ENCODE measurements around the gene OR13C4. TPM values are rescaled to one million over a fixed set of nuclear protein-coding genes. Genes with fewer than 3 reads are reported as not detected.
"Not testable (repeated sequence)": the region's sequence is repeated elsewhere in the genome, so short reads cannot be mapped to it uniquely, and the experiment has no call there.

Gene OR13C4
- total RNA-seq, result not detected in 2 replicates

DNA sequence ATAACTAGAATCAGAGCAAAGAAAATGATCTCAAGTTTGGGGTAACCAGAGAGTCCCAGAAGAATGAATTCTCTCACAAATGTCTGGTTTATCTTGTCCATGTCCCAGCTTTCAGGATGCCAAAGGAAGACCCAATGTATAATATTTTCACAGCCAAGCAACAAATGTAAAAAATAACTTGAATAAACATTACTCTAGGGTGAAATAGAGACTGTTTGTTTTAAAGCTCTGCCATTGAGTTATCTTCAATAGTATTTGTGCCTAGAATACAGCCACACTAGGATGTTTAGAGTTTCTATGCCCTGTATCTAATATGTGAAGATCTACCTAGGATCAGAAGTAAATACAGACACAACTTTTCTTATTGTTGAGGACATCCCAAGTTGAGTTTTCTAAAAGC, at the start of gene OR13C4:
Gene OR13C4, minus strand, starts transcription at position 101 of the 400 bp plus-strand sequence. Its CDS starts 0 bp downstream, at position 101.
- no peak for DNase-seq (ENCODE audit: low read depth)

DNA sequence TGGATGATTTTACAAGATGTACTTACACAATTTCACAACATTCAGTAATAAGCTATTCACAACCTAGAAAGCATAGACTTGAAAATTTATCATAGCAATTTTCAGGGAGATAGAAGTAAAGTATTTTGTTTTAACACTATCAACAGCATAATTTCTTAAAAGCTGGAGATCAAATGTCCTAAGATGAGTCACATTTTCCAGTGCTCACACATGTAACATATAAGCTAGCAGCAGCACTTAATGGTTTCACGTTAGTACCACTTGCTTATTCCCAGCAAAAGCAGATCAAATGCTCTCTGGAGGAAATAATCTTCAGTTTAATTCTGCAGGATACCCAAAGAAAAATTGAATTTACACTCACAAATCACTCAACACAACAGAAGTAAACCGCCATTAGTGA, 48.4 kb upstream of the OR13C4 start:
- no peak for DNase-seq (ENCODE audit: low read depth)

DNA sequence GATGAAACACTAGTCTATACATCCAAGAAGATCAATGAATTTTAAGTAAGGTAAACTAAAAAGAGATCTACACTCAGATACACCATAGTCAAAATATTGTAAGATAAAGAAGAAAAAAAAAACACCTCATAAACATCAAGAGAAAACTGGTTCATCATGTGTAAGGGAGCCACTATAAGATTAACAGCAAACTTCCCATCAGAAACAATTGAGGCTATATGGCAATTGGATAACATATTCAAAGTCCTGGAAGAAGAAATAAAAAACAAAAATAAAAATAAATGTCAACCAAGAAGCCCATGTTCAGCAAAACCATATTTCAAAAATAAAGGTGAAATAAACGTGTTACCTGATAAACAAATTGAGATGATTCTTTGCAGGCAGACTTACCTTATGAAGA, 45.6 kb upstream of the OR13C4 start:
- no peak for DNase-seq (ENCODE audit: low read depth)

DNA sequence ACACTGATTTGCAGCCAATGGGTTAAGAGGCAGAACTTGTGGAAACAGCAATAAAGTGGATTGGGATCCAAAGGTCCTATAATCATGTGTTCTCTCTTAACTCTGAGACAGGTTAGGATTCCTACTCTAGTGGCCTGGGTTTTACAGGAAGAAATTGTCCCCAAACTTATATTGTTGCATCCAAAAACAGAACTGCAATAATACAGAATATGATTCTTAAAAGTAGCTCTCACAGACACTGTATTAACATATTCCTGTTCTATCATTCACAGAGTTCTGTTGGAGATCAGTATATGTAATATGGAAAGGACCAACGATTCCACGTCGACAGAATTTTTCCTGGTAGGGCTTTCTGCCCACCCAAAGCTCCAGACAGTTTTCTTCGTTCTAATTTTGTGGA, 41.9 kb upstream of the OR13C4 start, which contains the start of gene OR13C8:
Gene OR13C8, plus strand, starts transcription at position 301 of the 400 bp plus-strand sequence. Its CDS starts 0 bp downstream, at position 301.
- no peak for DNase-seq (ENCODE audit: low read depth)

DNA sequence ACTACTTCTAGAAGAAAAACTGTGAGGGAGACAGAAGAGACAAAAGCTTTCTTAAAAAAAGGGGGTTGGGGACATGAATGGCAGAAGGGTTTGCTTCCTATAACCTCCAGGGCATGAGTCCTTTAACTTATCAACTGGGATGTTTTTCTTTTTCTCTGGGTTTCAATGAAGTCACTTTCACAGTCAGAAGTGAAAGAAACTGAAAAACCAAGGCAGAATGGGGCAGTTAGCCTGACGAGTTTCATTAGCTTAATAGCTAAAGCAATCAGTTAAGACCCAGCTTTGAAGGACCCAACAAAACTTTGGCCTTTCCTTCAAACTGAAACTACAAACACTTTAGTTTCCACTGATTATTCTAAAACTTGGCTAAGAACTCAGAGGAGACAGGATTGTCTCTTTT, 37.3 kb upstream of the OR13C4 start:
- no peak for DNase-seq (ENCODE audit: low read depth)

DNA sequence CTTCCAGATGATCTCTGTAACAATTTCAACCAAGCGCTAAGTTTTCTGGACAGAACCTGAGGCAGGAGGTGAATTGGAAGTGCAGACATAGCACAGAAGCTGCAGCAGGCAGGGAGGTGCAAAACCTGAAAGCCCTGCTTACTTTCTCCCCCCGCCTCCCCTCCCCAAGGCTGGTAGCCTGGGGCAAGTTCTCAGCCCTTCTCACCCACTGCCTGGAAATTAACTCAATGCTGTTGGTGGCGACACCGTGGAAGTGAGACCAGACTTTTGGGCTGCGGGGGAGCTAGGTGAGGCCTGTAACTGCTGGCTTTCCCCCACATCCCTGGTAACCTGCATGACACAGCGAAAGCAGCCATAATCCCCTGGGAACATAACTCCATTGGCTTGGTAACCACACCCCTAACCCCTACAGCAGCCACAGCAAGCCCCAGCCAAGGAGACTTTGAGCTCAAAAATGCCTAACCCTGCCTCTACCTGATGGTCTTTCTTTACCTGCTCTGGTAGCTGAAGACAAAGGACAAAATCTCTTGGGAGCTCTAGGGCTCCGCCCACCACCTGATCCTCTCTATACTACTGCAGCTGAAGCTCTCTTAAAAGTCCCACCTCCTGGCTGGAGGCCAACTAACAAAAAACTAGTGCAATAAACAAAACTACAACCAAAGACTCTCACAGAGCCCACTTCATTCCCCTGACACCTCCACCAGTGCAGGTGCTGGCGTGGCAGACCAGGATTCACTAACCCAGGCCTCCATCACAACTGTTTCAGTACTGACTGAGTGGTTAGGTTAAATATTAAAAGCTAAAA, 30.0 kb upstream of the OR13C4 start:
- DNase-seq (ENCODE audit: low read depth), result no peak

DNA sequence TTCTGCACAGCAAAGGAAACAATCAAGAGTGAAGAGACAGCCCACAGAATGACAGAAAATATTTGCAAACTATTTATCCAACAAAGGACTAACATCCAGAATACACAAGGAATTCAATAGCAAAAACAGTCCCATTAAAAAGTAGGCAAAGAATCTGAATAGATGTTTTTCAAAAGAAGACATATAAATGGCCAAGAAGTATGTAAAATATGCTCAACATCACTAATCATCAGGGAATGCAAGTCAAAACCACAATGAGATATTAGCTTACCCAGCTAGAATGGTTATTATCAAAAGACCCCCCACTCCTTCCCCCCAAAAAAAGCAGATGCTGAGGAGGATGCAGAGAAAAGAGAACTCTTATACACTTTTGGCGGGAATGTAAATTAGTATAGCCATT, 28.5 kb upstream of the OR13C4 start:
- DNase-seq (ENCODE audit: low read depth), result no peak

DNA sequence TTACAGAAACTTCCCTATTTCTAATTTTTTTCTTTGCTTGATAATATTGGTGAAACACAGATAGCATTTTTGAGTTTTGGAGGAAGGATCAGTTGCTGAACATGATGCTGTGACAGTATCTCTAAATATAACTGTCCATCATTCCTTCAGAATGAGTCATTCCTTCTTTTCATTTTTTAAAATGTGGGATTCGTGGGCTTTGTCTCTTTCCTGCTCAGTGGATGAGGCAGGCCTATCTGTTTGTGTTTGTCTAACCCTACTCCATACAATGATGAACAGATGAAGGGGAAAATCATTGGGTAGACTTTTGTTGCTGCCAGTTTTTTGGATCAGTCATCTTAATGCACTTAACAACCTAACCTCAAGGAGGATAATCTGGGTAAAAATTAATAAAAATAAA, 26.3 kb upstream of the OR13C4 start:
- no peak for DNase-seq (ENCODE audit: low read depth)

DNA sequence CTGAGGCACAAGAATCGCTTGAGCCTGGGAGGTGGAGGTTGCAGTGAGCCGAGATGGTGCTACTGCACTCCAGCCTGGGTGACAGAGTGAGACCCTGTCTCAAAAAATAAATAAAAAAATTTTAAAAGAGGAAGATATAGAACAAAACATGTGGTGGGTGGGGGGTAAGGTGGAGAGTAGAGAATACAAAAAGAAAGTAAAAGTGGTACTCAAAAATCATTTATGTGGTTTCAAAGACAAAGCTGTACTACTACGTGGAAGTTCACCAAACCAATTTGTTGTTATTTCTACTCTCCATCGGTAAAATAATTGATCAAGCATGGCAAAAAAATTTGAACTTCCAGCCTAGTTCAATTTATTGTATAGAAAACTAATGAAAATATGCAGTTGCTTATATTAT, 17.6 kb upstream of the OR13C4 start:
- no peak for DNase-seq (ENCODE audit: low read depth)

DNA sequence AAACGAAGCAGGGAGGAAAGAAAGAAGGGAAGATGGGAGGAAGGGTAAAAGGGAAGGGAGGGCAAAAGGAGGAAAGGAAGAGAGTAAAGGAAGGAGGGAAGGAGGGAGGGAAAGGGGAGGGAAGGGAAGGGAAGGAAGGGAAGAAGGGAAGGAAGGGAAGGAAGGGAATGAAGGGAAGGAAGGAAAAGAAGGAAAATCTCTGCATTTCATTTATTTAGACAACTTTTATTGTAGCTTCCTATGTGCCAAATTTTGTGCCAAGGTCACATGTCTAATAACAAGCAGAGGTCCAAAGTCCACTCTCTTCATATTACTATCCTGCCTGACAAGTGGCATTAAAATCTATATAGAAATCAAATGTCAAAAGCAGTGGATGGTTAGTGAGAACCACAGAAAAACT, 12.3 kb upstream of the OR13C4 start:
- no peak for DNase-seq (ENCODE audit: low read depth)

DNA sequence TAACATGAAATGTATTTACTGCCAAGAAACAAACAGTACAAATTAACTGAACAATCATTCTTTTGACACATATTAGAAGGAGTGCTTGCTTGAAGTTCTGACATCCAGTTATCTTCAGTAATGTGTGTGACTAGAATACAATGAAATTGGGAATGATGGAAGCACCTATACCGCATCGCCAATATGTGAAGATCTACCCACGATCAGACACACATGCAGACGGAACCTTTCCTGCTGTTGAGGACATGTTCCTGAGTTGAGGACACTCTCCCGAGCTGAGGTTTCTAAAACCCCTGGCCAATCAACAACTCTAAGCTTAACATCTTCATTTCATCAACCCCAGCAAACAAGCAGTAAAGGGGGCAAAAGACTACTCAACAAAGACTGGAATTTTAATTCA, 9.7 kb upstream of the OR13C4 start, which contains the start of gene OR13C3:
Gene OR13C3, minus strand, starts transcription at position 101 of the 400 bp plus-strand sequence. CDS start 133 bp downstream, outside the sequence.
- DNase-seq (ENCODE audit: low read depth), result no peak

DNA sequence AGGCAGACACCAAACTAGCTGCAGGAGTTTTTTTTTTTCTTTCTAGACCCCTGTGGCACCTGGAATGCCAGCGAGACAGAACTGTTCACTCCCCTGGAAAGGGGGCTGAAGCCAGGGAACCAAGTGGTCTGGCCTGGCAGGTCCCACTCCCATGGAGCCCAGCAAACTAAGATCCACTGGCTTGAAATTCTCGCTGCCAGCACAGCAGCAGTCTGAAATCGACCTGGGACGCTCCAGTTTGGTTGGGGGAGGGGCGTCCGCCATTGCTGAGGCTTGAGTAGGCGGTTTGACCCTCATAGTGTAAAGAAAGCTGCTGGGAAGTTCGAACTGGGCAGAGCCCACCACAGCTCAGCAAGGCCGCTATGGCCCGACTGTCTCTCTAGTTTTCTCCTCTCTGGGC, 6.8 kb downstream of the OR13C4 start:
- DNase-seq (ENCODE audit: low read depth), result not testable (repeated sequence)

DNA sequence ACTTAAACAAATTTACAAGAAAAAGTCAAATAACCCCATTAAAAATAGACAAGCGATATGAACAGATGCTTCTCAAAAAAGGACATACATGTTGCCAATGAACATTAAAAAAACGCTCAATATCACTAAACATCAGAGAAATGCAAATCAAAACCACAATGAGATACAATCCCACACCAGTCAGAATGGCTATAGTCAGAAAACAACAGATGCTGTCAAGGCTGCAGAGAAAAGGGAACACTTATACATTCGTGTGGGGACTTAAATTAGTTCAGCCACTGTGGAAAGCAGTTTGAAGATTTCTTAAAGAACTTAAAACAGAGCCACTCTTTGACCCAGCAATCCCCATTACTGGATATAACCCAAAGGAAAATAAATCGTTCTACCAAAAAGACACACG, 12.1 kb downstream of the OR13C4 start:
- no peak for DNase-seq (ENCODE audit: low read depth)

DNA sequence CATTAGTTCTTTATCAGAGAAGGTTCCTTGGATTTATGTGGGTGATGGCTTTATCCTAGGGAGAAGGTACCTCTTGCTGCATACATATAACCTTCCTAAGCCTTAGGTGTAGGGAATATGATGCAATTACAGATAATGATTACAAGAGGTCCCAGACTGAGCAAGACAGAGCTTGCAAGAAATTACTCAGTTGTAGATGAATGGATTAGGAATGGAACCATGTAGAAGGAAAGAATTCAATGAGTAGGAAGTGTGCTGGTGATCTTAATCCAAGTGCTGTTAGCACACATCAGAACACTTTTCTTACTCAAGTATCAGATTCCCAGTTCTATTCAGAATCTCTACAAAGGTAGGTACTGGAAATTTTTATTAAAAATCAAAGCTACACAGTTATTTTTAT, 20.4 kb downstream of the OR13C4 start:
- DNase-seq (ENCODE audit: low read depth), result no peak

DNA sequence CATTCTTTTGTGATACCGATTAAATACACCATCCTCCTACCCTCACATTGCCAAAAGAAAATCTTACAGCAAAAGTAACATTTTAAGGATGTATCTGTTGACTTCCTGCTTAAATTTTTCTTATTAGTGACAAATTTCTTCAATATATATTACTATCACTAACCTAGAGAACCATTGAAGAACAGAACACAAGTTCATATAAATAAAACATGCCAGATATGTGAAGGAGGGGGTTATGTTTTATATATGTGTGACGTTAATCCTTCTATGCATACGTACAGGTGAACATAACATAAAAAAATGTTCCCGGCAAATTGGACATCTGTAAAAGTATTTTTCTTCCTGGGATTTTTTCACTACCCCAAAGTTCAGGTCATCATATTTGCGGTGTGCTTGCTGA, 23.0 kb downstream of the OR13C4 start, which contains the start of gene OR13F1:
Gene OR13F1, plus strand, starts transcription at position 301 of the 400 bp plus-strand sequence. Its CDS starts 0 bp downstream, at position 301.
- DNase-seq (ENCODE audit: low read depth), result no peak

DNA sequence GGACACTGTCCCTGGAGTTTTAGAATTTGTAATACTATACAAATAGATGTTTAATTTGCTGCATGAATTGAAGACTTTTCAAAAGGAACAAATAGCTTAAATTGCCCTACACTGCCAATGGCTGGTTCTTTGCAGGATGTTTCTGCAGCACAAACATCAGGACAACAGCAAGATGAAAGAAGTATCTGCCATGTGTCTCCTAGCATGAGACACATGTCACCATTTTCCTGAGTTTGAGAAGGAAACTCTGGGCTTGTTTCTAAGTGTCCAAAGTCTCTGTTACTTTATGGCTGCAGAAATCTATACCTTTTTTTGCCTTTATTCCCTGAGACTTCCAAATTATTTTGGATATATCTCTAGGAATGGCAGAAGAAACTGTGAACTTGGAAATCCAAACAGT, 23.6 kb downstream of the OR13C4 start:
- DNase-seq (ENCODE audit: low read depth), result no peak

DNA sequence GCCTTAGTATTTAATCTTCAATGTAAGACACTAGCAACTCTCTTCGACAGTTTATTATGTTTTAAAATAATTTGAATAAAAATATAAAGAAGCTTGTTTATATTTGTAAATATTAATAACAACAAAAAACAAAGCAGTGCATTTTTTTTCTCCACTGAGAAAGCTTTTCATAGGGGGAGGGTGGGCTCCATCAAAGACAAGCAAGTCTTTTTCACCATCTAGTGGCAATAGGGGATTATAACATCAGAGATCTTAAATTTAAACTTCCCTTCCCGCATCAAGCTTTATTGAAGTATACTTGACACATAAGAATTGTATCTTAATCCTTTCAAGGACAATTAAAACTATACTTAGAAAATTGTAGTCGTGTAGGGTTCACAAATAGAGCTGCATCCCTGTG, 32.2 kb downstream of the OR13C4 start:
- no peak for DNase-seq (ENCODE audit: low read depth)

DNA sequence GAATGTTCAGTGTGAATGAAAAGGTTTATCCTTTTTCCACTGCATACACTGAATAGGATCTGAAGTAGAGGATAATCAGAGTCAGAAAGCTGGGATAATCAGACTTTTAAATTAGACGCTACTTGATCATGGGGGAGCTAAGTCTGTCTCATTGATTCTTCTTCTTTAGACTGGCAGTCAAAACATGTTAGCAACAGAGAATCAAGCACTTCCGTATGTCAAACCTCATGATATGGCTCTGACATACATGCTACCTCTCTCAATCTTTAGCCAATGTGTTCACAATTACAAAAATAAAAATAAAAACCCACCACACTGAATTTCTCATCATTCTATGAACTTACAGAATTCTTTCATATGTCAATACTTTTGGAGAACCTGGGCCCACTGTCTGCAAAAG, 42.0 kb downstream of the OR13C4 start:
- no peak for DNase-seq (ENCODE audit: low read depth)

DNA sequence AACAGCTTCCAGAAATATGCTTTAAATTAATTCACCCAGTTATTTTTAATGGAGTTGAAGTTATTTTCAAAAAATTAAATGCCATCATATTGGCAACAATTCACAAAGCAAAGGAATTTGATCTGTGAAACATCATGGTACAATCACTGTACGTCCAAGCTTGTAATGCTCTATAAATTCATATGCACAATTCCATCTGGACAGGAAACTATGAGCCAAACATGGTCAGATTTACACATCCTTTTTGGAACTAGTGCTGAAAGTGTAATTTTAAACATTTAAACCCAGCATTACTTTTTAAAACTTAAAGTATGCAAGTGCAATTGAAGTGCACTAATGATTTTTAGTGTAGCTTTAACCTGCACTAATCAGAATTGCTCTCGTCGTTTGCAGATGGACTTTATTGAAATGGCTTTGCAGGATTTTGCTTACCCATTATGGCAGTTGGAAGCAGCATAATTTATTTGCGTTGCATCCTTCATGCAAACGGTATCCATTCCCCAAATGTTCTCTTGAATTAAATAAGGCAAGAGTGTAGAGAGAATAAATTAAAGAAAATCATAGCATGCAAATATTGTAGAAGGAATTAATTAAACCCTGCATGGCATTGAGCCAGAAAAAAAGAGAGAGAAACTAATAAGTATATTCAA, 44.0 kb downstream of the OR13C4 start:
- DNase-seq (ENCODE audit: low read depth), result no peak
